GM23248 (cell line): ENCODE results near the gene CCDC85C. TPM values are rescaled to one million over a fixed set of nuclear protein-coding genes. Genes with fewer than 3 reads are reported as not detected.

Experiments
- DNase-seq: peaks from one replicate; pipeline ENCODE4 v3.0.0-alpha.2; 2015
- H2AFZ ChIP-seq: fragments of 200-600 bp; sonication (generic); 2 replicates; pipeline ENCODE4 v1.6.1; 2016; ENCODE audit warnings: antibody characterized with exemption
- H3F3A ChIP-seq: fragments of 200-600 bp; sonication (generic); 2 replicates; pipeline ENCODE4 v1.6.1; 2016; ENCODE audit warnings: mild to moderate bottlenecking, antibody characterized with exemption, mixed run types; ENCODE audit not compliant: insufficient read depth
- H3K27ac ChIP-seq: fragments of 200-600 bp; sonication (generic); 2 replicates; pipeline ENCODE4 v1.5.1; 2016; ENCODE audit warnings: mild to moderate bottlenecking
- H3K27me3 ChIP-seq: fragments of 200-600 bp; sonication (generic); replicated peaks from 2 replicates; pipeline ENCODE4 v1.6.1; 2016; ENCODE audit warnings: mild to moderate bottlenecking; ENCODE audit not compliant: insufficient read depth
- H3K36me3 ChIP-seq: fragments of 200-600 bp; sonication (generic); 2 replicates; pipeline ENCODE4 v1.6.1; 2016; ENCODE audit warnings: low read depth, mild to moderate bottlenecking
- H3K4me1 ChIP-seq: fragments of 200-600 bp; sonication (generic); 2 replicates; pipeline ENCODE4 v1.6.1; 2016; ENCODE audit warnings: mild to moderate bottlenecking; ENCODE audit not compliant: insufficient read depth
- H3K4me2 ChIP-seq: fragments of 200-600 bp; sonication (generic); one replicate; pipeline ENCODE4 v1.6.1; 2016; ENCODE audit warnings: mild to moderate bottlenecking; ENCODE audit not compliant: unreplicated experiment
- H3K4me3 ChIP-seq: fragments of 200-600 bp; sonication (generic); 2 replicates; pipeline ENCODE4 v1.5.1; 2016; ENCODE audit warnings: mild to moderate bottlenecking
- H3K79me2 ChIP-seq: fragments of 200-600 bp; sonication (generic); 2 replicates; pipeline ENCODE4 v1.6.1; 2016; ENCODE audit warnings: mild to moderate bottlenecking; ENCODE audit not compliant: insufficient read depth
- H3K9ac ChIP-seq: fragments of 200-600 bp; sonication (generic); 2 replicates; pipeline ENCODE4 v1.6.1; 2016; ENCODE audit warnings: mild to moderate bottlenecking
- H3K9me2 ChIP-seq: fragments of 200-600 bp; sonication (generic); 2 replicates; pipeline ENCODE4 v1.6.1; 2016; ENCODE audit warnings: mixed run types, mild to moderate bottlenecking, moderate library complexity; ENCODE audit not compliant: insufficient read depth
- H3K9me3 ChIP-seq: fragments of 200-600 bp; sonication (generic); one replicate; pipeline ENCODE4 v1.6.1; 2017; ENCODE audit warnings: low read depth
- H4K20me1 ChIP-seq: fragments of 200-600 bp; sonication (generic); 2 replicates; pipeline ENCODE4 v1.6.0; 2016; ENCODE audit not compliant: insufficient read depth
- EZH2 ChIP-seq: fragments of 200-600 bp; sonication (generic); IDR thresholded peaks from 2 replicates; pipeline ENCODE4 v1.6.1; 2018; ENCODE audit warnings: antibody characterized with exemption, mild to moderate bottlenecking; ENCODE audit not compliant: insufficient read depth, poor library complexity, severe bottlenecking
- EZH2phosphoT487 ChIP-seq: fragments of 200-600 bp; sonication (generic); IDR thresholded peaks from 2 replicates; pipeline ENCODE4 v1.6.1; 2018; ENCODE audit warnings: antibody characterized with exemption, moderate library complexity, mild to moderate bottlenecking, low read depth; ENCODE audit not compliant: insufficient read depth
- WGBS, 2 experiments: methylation state at CpG; one replicate each; pipeline ENCODE4 v1.1.6; 2015 to 2017; ENCODE audit warnings: low lambda C conversion rate in 2 of 2, low coverage in 1 of 2; ENCODE audit errors: missing lambda C conversion rate in 2 of 2; 5-methylcytosine and 5-hydroxymethylcytosine counted together
- in situ Hi-C: fragments of 300-500 bp; cut with MboI; formaldehyde crosslinking; loops from 2 replicates; pipeline ENCODE4 v1.15.0; 2020
- polyA plus RNA-seq: library from polyadenylated mRNA; unstranded; fragments of >200 nt; fragmentation: Nextera tagmentation; extraction: Ambion mirVana; gene quantifications from 2 replicates; pipeline ENCODE4 v1.2.1, GENCODE V29; 2016
- total RNA-seq: library from RNA; depleted of rRNA; stranded (reverse); fragments of >200 nt; shearing (Covaris generic); gene quantifications from 2 replicates; pipeline ENCODE4 v1.2.3, GENCODE V29; 2014

Gene CCDC85C
- total and polyA plus RNA-seq, 2 experiments from 2014 or later, result 0.68 to 11.0 TPM

- Histone ChIP-seq H3K4me3 (no peak overlapping the region), H3K27ac (no peak overlapping the region), H3K9ac (no peak overlapping the region), H3F3A (no peaks in the 10 kb centered on the region), H3K9me2 (no peaks in the 10 kb centered on the region), H4K20me1 (no peaks in the 10 kb centered on the region), H3K79me2 (no peaks in the 10 kb centered on the region), H2AFZ (no peak overlapping the region), H3K27me3 (no peaks in the 10 kb centered on the region), H3K4me1 (no peaks in the 10 kb centered on the region), H3K36me3 (no peaks in the 10 kb centered on the region), H3K9me3 (no peaks in the 10 kb centered on the region), H3K4me2 (no peak overlapping the region)
- in situ Hi-C loops, result no loop called here
- TF ChIP-seq EZH2, result no peak
- no peak for TF ChIP-seq EZH2phosphoT487
- 59 to 60% methylated on average over 14 of the region's 14 CpGs for WGBS, 2 experiments
- DNase-seq, result no peak
Observed at GRCh38 chr14:99564926-99565259, 39.1 kb downstream of the CCDC85C start.

DNA sequence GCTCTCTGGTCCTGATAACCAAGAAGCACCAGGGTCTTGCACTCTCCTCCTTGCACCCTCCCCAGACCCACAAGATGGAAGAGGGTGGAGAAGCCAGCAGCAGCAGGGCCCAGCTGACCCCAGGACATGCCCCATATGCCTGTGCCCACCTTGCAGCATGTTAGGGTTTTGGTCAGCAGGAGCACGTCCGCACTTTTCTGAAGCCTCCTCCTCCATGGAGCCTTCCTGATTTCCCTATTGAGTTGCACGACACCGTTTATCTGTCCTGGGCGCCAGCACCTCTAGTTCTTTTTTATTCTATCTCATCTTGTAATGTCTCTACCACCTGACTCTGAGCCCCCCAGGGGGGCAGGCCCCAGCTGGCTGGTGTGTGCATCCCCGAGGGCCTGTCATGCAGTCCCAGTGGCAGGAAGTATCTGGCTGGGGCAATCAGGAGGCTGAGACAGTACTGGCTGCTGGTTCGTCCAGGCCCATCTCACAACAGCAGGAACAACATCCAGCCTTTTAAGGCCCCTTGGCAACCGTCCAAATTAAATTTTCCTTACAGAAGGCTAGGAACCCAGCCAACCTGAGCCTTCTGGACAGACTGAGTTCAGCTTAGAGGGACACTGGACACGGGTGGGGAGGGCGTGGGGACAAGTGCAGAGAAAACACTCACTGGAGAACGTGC lies 39.6 kb downstream of the CCDC85C start:
- H3K4me3 ChIP-seq, result no peak overlapping the region
- TF ChIP-seq EZH2 (no peak), EZH2phosphoT487 (no peak)
- H3K4me1 ChIP-seq, result no peaks in the 10 kb centered on the region
- no peaks in the 10 kb centered on the region for H3K36me3 ChIP-seq
- no peaks in the 10 kb centered on the region for H4K20me1 ChIP-seq
- H3F3A ChIP-seq, result no peaks in the 10 kb centered on the region
- no peak overlapping the region for H3K9ac ChIP-seq
- no peak overlapping the region for H2AFZ ChIP-seq
- H3K27ac ChIP-seq, result no peak overlapping the region
- 52 to 55% methylated on average over 11 of the region's 11 CpGs for WGBS, 2 experiments
- peak; percentile 65 for DNase-seq
- H3K4me2 ChIP-seq, result no peak overlapping the region
- no peaks in the 10 kb centered on the region for H3K79me2 ChIP-seq
- no peaks in the 10 kb centered on the region for H3K9me3 ChIP-seq
- in situ Hi-C loops, result no loop called here
- H3K27me3 ChIP-seq, result no peaks in the 10 kb centered on the region
- no peaks in the 10 kb centered on the region for H3K9me2 ChIP-seq

- Histone ChIP-seq H3K9me3 (no peaks in the 10 kb centered on the region), H2AFZ (no peak overlapping the region), H3K79me2 (no peaks in the 10 kb centered on the region), H3K4me3 (no peak overlapping the region), H4K20me1 (no peaks in the 10 kb centered on the region), H3K36me3 (no peaks in the 10 kb centered on the region), H3K27me3 (no peaks in the 10 kb centered on the region), H3K9me2 (no peaks in the 10 kb centered on the region), H3F3A (no peaks in the 10 kb centered on the region), H3K27ac (no peak overlapping the region), H3K4me1 (no peaks in the 10 kb centered on the region), H3K9ac (no peak overlapping the region), H3K4me2 (no peak overlapping the region)
- in situ Hi-C loops, result no loop called here
- TF ChIP-seq EZH2, result no peak
- no peak for TF ChIP-seq EZH2phosphoT487
- DNase-seq, result no peak
- 79 to 85% methylated on average over 6 of the region's 6 CpGs for WGBS, 2 experiments
Observed at GRCh38 chr14:99563749-99564129, 40.3 kb downstream of the CCDC85C start.

DNA sequence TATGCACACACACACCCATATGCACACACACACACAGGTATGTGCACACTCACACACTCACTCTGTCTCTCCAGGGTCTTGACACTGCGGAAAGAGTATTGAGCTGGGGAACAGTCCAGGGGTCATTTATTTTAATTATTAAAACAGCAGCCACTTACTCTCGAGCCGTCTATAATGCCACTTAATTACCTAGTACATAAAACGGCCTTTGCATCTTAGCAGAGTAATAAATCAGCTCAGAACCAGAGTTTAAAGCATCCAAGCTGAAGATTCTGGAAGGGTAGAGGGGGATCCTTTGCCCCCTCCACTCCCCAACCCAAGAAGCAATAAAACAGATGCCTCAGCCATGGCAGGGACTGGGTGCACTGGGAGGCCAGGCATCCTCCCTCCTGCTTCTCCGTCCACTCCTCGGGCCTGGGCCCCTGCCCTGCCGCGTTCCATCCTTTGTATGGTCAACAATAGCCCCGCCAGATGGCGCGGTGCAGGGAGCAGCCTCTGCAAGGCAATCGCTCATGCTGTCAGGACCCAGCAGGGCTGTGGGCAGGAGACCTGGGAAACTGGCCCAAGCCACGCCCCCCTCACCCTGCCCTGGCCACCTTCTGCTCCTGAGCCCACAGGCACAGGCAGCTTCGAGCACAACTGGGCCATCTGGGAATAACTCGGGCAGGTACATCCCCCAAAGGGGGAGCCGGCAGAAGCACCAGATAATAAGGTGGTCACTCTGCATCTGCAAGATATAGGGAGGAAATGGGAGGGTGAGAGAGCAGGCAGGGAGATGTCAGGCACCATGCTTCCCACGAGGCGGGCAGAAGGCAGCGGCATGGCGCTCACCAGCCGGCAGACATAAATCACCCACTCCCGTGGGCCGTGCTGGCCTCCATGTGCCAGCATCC lies 40.9 kb downstream of the CCDC85C start:
- 47 to 49% methylated on average over 23 of the region's 23 CpGs for WGBS, 2 experiments
- Histone ChIP-seq H3K79me2 (no peaks in the 10 kb centered on the region), H4K20me1 (no peaks in the 10 kb centered on the region), H2AFZ (no peak overlapping the region), H3K36me3 (no peaks in the 10 kb centered on the region), H3K9me2 (no peaks in the 10 kb centered on the region), H3K9me3 (no peaks in the 10 kb centered on the region), H3K4me3 (no peak overlapping the region), H3K9ac (no peak overlapping the region), H3K27me3 (no peaks in the 10 kb centered on the region), H3K27ac (no peak overlapping the region), H3K4me1 (no peaks in the 10 kb centered on the region), H3F3A (no peaks in the 10 kb centered on the region), H3K4me2 (no peak overlapping the region)
- TF ChIP-seq EZH2phosphoT487 (no peak), EZH2 (no peak)
- in situ Hi-C loops, result no loop called here
- peak; percentile 53 for DNase-seq
